Measurements from ENCODE around the gene HNRNPA3. TPM values are rescaled to one million over a fixed set of nuclear protein-coding genes. Genes with fewer than 3 reads are reported as not detected.

The HNRNPA3 gene
- total and polyA plus RNA-seq, 2 of the 13 experiments (the other 11 are each of a cell fraction or from before 2014, with no cell fraction given): 73.3 to 97.7 TPM

GRCh38 chr2:177169810-177170514, 42.6 kb upstream of the HNRNPA3 start (continued):
- TF ChIP-seq, protein P1, sequence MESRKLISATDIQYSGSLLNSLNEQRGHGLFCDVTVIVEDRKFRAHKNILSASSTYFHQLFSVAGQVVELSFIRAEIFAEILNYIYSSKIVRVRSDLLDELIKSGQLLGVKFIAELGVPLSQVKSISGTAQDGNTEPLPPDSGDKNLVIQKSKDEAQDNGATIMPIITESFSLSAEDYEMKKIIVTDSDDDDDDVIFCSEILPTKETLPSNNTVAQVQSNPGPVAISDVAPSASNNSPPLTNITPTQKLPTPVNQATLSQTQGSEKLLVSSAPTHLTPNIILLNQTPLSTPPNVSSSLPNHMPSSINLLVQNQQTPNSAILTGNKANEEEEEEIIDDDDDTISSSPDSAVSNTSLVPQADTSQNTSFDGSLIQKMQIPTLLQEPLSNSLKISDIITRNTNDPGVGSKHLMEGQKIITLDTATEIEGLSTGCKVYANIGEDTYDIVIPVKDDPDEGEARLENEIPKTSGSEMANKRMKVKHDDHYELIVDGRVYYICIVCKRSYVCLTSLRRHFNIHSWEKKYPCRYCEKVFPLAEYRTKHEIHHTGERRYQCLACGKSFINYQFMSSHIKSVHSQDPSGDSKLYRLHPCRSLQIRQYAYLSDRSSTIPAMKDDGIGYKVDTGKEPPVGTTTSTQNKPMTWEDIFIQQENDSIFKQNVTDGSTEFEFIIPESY (CRISPR knock-in tag; IDR thresholded peaks at IDR 0.05): 0 out of 2 replicates have a peak, but pooled peaks have one; percentile 58
- TF ChIP-seq WIZ (CRISPR knock-in tag; IDR thresholded peaks at IDR 0.05) (no peak), MTA3 (CRISPR knock-in tag; IDR thresholded peaks at IDR 0.05) (no peak), KLF16 (CRISPR knock-in tag; IDR thresholded peaks at IDR 0.05) (peak in 1 of 2 experiments; percentile 79; a peak in 2 of 4 replicates), PRDM15 (CRISPR knock-in tag; IDR thresholded peaks at IDR 0.05) (no peak), ZBTB21 (CRISPR knock-in tag; IDR thresholded peaks at IDR 0.05) (no peak), ZNF235 (CRISPR knock-in tag; IDR thresholded peaks at IDR 0.05; ENCODE audit: borderline replicate concordance) (no peak), HOXD1 (CRISPR knock-in tag; IDR thresholded peaks at IDR 0.05) (no peak), ZNF776 (CRISPR knock-in tag; IDR thresholded peaks at IDR 0.05) (no peak), ZNF3 (CRISPR knock-in tag; IDR thresholded peaks at IDR 0.05) (no peak), ZNF598 (CRISPR knock-in tag; IDR thresholded peaks at IDR 0.05; ENCODE audit: borderline replicate concordance) (no peak)
- TF ChIP-seq, protein P2, sequence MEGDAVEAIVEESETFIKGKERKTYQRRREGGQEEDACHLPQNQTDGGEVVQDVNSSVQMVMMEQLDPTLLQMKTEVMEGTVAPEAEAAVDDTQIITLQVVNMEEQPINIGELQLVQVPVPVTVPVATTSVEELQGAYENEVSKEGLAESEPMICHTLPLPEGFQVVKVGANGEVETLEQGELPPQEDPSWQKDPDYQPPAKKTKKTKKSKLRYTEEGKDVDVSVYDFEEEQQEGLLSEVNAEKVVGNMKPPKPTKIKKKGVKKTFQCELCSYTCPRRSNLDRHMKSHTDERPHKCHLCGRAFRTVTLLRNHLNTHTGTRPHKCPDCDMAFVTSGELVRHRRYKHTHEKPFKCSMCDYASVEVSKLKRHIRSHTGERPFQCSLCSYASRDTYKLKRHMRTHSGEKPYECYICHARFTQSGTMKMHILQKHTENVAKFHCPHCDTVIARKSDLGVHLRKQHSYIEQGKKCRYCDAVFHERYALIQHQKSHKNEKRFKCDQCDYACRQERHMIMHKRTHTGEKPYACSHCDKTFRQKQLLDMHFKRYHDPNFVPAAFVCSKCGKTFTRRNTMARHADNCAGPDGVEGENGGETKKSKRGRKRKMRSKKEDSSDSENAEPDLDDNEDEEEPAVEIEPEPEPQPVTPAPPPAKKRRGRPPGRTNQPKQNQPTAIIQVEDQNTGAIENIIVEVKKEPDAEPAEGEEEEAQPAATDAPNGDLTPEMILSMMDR (CRISPR knock-in tag; IDR thresholded peaks at IDR 0.05): no peak
- TF ChIP-seq, protein P3, sequence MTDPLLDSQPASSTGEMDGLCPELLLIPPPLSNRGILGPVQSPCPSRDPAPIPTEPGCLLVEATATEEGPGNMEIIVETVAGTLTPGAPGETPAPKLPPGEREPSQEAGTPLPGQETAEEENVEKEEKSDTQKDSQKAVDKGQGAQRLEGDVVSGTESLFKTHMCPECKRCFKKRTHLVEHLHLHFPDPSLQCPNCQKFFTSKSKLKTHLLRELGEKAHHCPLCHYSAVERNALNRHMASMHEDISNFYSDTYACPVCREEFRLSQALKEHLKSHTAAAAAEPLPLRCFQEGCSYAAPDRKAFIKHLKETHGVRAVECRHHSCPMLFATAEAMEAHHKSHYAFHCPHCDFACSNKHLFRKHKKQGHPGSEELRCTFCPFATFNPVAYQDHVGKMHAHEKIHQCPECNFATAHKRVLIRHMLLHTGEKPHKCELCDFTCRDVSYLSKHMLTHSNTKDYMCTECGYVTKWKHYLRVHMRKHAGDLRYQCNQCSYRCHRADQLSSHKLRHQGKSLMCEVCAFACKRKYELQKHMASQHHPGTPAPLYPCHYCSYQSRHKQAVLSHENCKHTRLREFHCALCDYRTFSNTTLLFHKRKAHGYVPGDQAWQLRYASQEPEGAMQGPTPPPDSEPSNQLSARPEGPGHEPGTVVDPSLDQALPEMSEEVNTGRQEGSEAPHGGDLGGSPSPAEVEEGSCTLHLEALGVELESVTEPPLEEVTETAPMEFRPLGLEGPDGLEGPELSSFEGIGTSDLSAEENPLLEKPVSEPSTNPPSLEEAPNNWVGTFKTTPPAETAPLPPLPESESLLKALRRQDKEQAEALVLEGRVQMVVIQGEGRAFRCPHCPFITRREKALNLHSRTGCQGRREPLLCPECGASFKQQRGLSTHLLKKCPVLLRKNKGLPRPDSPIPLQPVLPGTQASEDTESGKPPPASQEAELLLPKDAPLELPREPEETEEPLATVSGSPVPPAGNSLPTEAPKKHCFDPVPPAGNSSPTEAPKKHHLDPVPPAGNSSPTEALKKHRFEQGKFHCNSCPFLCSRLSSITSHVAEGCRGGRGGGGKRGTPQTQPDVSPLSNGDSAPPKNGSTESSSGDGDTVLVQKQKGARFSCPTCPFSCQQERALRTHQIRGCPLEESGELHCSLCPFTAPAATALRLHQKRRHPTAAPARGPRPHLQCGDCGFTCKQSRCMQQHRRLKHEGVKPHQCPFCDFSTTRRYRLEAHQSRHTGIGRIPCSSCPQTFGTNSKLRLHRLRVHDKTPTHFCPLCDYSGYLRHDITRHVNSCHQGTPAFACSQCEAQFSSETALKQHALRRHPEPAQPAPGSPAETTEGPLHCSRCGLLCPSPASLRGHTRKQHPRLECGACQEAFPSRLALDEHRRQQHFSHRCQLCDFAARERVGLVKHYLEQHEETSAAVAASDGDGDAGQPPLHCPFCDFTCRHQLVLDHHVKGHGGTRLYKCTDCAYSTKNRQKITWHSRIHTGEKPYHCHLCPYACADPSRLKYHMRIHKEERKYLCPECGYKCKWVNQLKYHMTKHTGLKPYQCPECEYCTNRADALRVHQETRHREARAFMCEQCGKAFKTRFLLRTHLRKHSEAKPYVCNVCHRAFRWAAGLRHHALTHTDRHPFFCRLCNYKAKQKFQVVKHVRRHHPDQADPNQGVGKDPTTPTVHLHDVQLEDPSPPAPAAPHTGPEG (CRISPR knock-in tag; IDR thresholded peaks at IDR 0.05): 0 out of 2 replicates have a peak, but pooled peaks have one; percentile 72

All from HepG2 (cell line).